ENCODE data around the gene ZP3. TPM values are rescaled to one million over a fixed set of nuclear protein-coding genes. Genes with fewer than 3 reads are reported as not detected.
"Not testable (repeated sequence)": the region's sequence is repeated elsewhere in the genome, so short reads cannot be mapped to it uniquely, and the experiment has no call there.

The ZP3 gene
- total and polyA plus RNA-seq, 8 donors = 1.0 to 13.8 (median 3.1) TPM

DNA sequence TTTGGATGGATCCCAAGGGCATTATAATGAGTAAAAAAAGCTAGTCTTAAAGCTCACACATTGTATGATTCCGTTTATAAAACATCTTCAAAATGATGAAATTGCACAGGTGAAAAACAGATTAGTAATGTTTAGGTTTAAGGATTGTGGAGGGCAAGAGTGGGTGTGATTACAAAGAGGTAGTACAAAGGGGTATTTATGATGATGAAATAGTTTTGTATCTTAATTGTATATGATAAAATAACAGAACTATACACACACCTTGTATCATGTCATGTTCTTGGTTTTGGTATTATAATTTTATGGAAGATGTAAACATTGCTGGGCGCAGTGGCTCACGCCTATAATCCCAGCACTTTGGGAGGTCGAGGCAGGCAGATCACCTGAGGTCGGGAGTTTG lies 12.5 kb upstream of the ZP3 start:
- no peak overlapping the region for H3K4me3 ChIP-seq
- TF ChIP-seq, protein P1, sequence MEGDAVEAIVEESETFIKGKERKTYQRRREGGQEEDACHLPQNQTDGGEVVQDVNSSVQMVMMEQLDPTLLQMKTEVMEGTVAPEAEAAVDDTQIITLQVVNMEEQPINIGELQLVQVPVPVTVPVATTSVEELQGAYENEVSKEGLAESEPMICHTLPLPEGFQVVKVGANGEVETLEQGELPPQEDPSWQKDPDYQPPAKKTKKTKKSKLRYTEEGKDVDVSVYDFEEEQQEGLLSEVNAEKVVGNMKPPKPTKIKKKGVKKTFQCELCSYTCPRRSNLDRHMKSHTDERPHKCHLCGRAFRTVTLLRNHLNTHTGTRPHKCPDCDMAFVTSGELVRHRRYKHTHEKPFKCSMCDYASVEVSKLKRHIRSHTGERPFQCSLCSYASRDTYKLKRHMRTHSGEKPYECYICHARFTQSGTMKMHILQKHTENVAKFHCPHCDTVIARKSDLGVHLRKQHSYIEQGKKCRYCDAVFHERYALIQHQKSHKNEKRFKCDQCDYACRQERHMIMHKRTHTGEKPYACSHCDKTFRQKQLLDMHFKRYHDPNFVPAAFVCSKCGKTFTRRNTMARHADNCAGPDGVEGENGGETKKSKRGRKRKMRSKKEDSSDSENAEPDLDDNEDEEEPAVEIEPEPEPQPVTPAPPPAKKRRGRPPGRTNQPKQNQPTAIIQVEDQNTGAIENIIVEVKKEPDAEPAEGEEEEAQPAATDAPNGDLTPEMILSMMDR (IDR thresholded peaks at IDR 0.05) = no peak
- no peaks in the 10 kb centered on the region for H3K36me3 ChIP-seq
- ATAC-seq = no peak
- H3K9me3 ChIP-seq = no peaks in the 10 kb centered on the region
- no peaks in the 10 kb centered on the region for H3K4me1 ChIP-seq
- DNase-seq = no peak
- intact Hi-C loops (cut with DNase I) = no loop called here
- H3K27me3 ChIP-seq = no peaks in the 10 kb centered on the region
- H3K27ac ChIP-seq = no peak overlapping the region

DNA sequence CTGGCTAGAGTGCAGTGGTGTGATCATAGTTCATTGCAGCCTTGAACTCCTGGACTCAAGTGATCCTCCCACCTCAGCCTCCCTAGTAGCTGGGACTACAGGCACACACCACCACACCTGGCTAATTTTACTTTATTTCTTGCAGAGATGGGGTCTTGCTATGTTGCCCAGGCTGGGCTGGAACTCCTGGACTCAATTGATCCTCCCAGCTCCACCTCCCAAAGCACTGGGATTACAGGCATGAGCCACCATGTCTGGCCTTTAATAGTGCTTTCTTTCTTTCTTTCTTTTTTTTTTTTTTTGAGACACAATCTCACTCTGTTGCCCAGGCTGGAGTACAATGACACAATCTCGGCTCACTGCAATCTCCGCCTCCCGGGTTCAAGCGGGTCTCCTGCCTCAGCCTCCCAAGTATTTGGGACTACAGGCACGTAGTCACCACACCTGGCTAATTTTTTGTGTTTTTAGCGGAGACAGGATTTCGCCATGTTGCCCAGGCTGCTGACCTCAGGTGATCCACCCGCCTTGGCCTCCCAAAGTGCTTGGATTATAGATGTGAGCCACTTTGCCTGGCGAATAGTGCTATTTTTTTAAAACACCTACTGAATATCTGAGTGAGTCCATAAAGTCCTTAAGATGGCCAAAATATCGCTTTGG lies 7.0 kb upstream of the ZP3 start:
- intact Hi-C loops (cut with DNase I); H3K27me3 ChIP-seq; H3K36me3 ChIP-seq; H3K4me3 ChIP-seq; ATAC-seq; H3K4me1 ChIP-seq; H3K9me3 ChIP-seq; H3K27ac ChIP-seq: not testable (repeated sequence)
- DNase-seq = peak in 1 of 4 donors; percentile 4

- ATAC-seq (peak; percentile 47), DNase-seq (peak in 1 of 4 donors; percentile 35)
- H3K27me3 ChIP-seq; H3K4me3 ChIP-seq; H3K9me3 ChIP-seq; intact Hi-C loops (cut with DNase I); H3K36me3 ChIP-seq; H3K4me1 ChIP-seq: not testable (repeated sequence)
- H3K27ac ChIP-seq = peak overlapping the region in 1 of 2 donors; percentile 18
Measured at GRCh38 chr7:76421097-76421496, 3.7 kb upstream of the ZP3 start.

DNA sequence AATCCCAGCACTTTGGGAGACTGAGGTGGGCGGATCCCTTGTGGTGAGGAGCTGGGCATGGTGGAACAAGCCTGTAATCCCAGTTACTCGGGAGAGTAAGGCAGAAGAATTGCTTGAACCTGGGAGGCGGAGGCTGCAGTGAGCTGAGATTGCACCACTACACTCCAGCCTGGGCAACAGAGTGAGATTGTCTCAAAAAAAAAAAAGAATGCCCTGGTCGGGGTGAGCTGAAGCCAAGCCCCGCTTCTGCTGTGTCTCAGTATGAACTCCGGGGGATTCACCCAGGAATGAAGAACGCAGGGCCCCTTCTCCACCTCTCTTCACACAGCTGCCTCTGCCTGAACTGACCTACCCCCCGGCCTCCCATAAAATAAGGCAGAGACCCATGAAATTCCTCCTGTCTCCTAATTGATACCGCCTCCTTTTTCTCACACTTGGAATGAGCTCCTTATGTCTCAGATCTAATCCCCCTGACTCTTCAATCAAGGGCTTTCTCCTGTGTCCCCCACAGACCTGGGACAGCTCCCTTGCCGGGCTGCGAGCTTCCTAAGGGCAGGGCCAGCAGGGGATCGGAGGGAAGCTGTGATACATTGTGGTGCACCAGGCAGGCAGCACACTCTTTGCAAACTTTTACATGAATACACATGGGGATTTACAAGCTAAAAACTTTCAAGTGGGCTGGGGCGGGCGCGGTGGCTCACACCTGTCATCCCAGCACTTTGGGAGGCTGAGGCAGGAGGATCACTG lies 911 bp upstream of the ZP3 start:
- Histone ChIP-seq H3K27me3 (no peaks in the 10 kb centered on the region), H3K27ac (no peak overlapping the region), H3K4me3 (no peak overlapping the region), H3K36me3 (no peaks in the 10 kb centered on the region), H3K9me3 (no peaks in the 10 kb centered on the region), H3K4me1 (peaks cover 0 to 13% of the 10 kb centered on the region in 2 donors)
- ATAC-seq = no peak
- DNase-seq = peak in 1 of 4 donors; percentile 45
- intact Hi-C loops (cut with DNase I) = no loop called here
- TF ChIP-seq, protein P1 (IDR thresholded peaks at IDR 0.05) = no peak

- H3K36me3 ChIP-seq = no peaks in the 10 kb centered on the region
- no peak for ATAC-seq
- peak in 1 of 4 donors; percentile 54 for DNase-seq
- no peak overlapping the region for H3K27ac ChIP-seq
- TF ChIP-seq, protein P1 (IDR thresholded peaks at IDR 0.05) = no peak
- H3K27me3 ChIP-seq = no peaks in the 10 kb centered on the region
- intact Hi-C loops (cut with DNase I) = no loop called here
- H3K4me1 ChIP-seq = peaks cover 0 to 9% of the 10 kb centered on the region in 2 donors
- H3K9me3 ChIP-seq = no peaks in the 10 kb centered on the region
- H3K4me3 ChIP-seq = no peak overlapping the region
Measured at GRCh38 chr7:76425156-76425555, 406 bp downstream of the ZP3 start.

- H3K36me3 ChIP-seq; H3K27me3 ChIP-seq; H3K27ac ChIP-seq; H3K4me3 ChIP-seq; H3K9me3 ChIP-seq; H3K4me1 ChIP-seq; ATAC-seq; intact Hi-C loops (cut with DNase I); DNase-seq: not testable (repeated sequence)
Measured at GRCh38 chr7:76425558-76425957, 808 bp downstream of the ZP3 start.
